ENCODE measurements around the gene AZU1.

GRCh38 chr19:791007-791566 is 36.5 kb upstream of the AZU1 start:
- TF ChIP-seq EZH2phosphoT487 (IDR thresholded peaks at IDR 0.05; ENCODE audit: borderline replicate concordance, low read length) (no peak), CTCF (IDR thresholded peaks at IDR 0.05; ENCODE audit: low read depth, low read length, poor library complexity, severe bottlenecking) (no peak)
